HG03575 (cell line): ENCODE measurements around the gene MYH11.
"Not testable (repeated sequence)": the region's sequence is repeated elsewhere in the genome, so short reads cannot be mapped to it uniquely, and the experiment has no call there.

Source experiments
- ATAC-seq: cut with Tn5 transposase; IDR thresholded peaks from one replicate; pipeline ENCODE4 v1.9.1; 2021; ENCODE audit not compliant: unreplicated experiment, insufficient number of reproducible peaks, low FRiP score; ENCODE audit errors: extremely low read depth

The MYH11 gene

GRCh38 chr16:15822957-15823356, 33.9 kb downstream of the MYH11 start:
- ATAC-seq, result no peak

GRCh38 chr16:15820837-15821236, 36.0 kb downstream of the MYH11 start:
- ATAC-seq, result no peak

GRCh38 chr16:15819046-15819445, 37.8 kb downstream of the MYH11 start:
- no peak for ATAC-seq

- no peak for ATAC-seq
Measured at GRCh38 chr16:15817446-15817845, 39.4 kb downstream of the MYH11 start.

- no peak for ATAC-seq
Measured at GRCh38 chr16:15816228-15816627, 40.6 kb downstream of the MYH11 start.

GRCh38 chr16:15812401-15812750, 44.5 kb downstream of the MYH11 start:
- ATAC-seq, result not testable (repeated sequence)

GRCh38 chr16:15811481-15812400, 45.1 kb downstream of the MYH11 start:
- no peak for ATAC-seq

- ATAC-seq, result no peak
Measured at GRCh38 chr16:15810949-15811348, 45.9 kb downstream of the MYH11 start.

- ATAC-seq, result no peak
Measured at GRCh38 chr16:15810411-15810810, 46.4 kb downstream of the MYH11 start.

- not testable (repeated sequence) for ATAC-seq
Measured at GRCh38 chr16:15809297-15809696, 47.5 kb downstream of the MYH11 start.

GRCh38 chr16:15808071-15808470, 48.8 kb downstream of the MYH11 start:
- no peak for ATAC-seq

GRCh38 chr16:15807603-15808009, 49.2 kb downstream of the MYH11 start:
- no peak for ATAC-seq

GRCh38 chr16:15803618-15804017, 53.2 kb downstream of the MYH11 start:
- ATAC-seq, result no peak

GRCh38 chr16:15799851-15800495, 56.9 kb downstream of the MYH11 start:
- no peak for ATAC-seq

- no peak for ATAC-seq
Measured at GRCh38 chr16:15798671-15799070, 58.2 kb downstream of the MYH11 start.

GRCh38 chr16:15796885-15797284, 59.9 kb downstream of the MYH11 start:
- ATAC-seq, result no peak

GRCh38 chr16:15795615-15796014, 61.2 kb downstream of the MYH11 start:
- no peak for ATAC-seq

GRCh38 chr16:15792563-15792971, 64.3 kb downstream of the MYH11 start:
- ATAC-seq, result no peak

- ATAC-seq, result no peak
Measured at GRCh38 chr16:15790458-15790857, 66.4 kb downstream of the MYH11 start.

- ATAC-seq, result not testable (repeated sequence)
Measured at GRCh38 chr16:15789816-15790215, 67.0 kb downstream of the MYH11 start.
